Brain microvascular endothelial cell (primary cell): ENCODE results near the gene MANSC4.

Experiments
- DNase-seq: peaks from one replicate; pipeline ENCODE4 v3.0.0-alpha.2; 2020
- H3K27ac ChIP-seq: fragments of 250-450 bp; sonication (Bioruptor Pico); 2 replicates; pipeline ENCODE4 v1.5.1; 2020; ENCODE audit warnings: mild to moderate bottlenecking, moderate library complexity
- H3K27me3 ChIP-seq: fragments of 250-450 bp; sonication (Bioruptor Pico); replicated peaks from 2 replicates; pipeline ENCODE4 v1.5.1; 2020; ENCODE audit warnings: mild to moderate bottlenecking
- H3K36me3 ChIP-seq: fragments of 250-450 bp; sonication (Bioruptor Pico); replicated peaks from 2 replicates; pipeline ENCODE4 v1.5.1; 2020; ENCODE audit warnings: mild to moderate bottlenecking
- H3K4me3 ChIP-seq: 2 replicates; pipeline ENCODE4 v1.5.1; 2011; ENCODE audit warnings: low read depth, mild to moderate bottlenecking, control low read depth, low read length, moderate library complexity
- CTCF ChIP-seq: IDR thresholded peaks from 2 replicates; pipeline ENCODE4 v1.5.1; 2011; ENCODE audit warnings: low read depth, mild to moderate bottlenecking, moderate library complexity, low read length, control low read depth, inconsistent platforms; ENCODE audit errors: missing control alignments
- in situ Hi-C: cut with HindIII; loops from 2 replicates; pipeline ENCODE4 v1.10.0; 2017; ENCODE audit warnings: low sequenced_read_pairs, low pct_ligation_motif_present

MANSC4 gene

GRCh38 chr12:27779920-27780611 lies at the start of gene MANSC4, which contains the start of gene KLHL42:
Gene MANSC4 (minus strand): TSS chr12:27780236. CDS start chr12:27771276, 8,960 bp downstream.
Gene KLHL42 (plus strand): TSS chr12:27780233. CDS start chr12:27780331, 98 bp downstream.
- in situ Hi-C loops, result no loop called here

GRCh38 chr12:27828196-27828595 lies 48.2 kb upstream of the MANSC4 start:
- no peak for TF ChIP-seq CTCF
- in situ Hi-C loops, result no loop called here

More at GRCh38 chr12:27779920-27780611, at the start of gene MANSC4, which contains the start of gene KLHL42:
- peak; percentile 22 for TF ChIP-seq CTCF
- peak; percentile 40 for DNase-seq
- Histone ChIP-seq H3K4me3 (peak within 1 kb of the TSS; percentile 82), H3K36me3 (no peaks in the 10 kb centered on the region), H3K27me3 (no peaks in the 10 kb centered on the region), H3K27ac (peak within 1 kb of the TSS; percentile 71)

GRCh38 chr12:27826076-27826475 lies 46.0 kb upstream of the MANSC4 start:
- no peak for TF ChIP-seq CTCF
- H3K36me3 ChIP-seq, result no peaks in the 10 kb centered on the region
- no peak for DNase-seq
- H3K27me3 ChIP-seq, result no peaks in the 10 kb centered on the region
- in situ Hi-C loops, result no loop called here
- no peak overlapping the region for H3K27ac ChIP-seq
- no peak overlapping the region for H3K4me3 ChIP-seq

More at GRCh38 chr12:27828196-27828595, 48.2 kb upstream of the MANSC4 start:
- no peak overlapping the region for H3K4me3 ChIP-seq
- H3K27ac ChIP-seq, result no peak overlapping the region
- H3K36me3 ChIP-seq, result no peaks in the 10 kb centered on the region
- H3K27me3 ChIP-seq, result no peaks in the 10 kb centered on the region
- no peak for DNase-seq

GRCh38 chr12:27824126-27824842 lies 44.2 kb upstream of the MANSC4 start:
- Histone ChIP-seq H3K27ac (no peak overlapping the region), H3K27me3 (no peaks in the 10 kb centered on the region), H3K36me3 (no peaks in the 10 kb centered on the region), H3K4me3 (no peak overlapping the region)
- no peak for DNase-seq
- in situ Hi-C loops, result no loop called here
- no peak for TF ChIP-seq CTCF

- TF ChIP-seq CTCF, result no peak
- Histone ChIP-seq H3K27ac (no peak overlapping the region), H3K4me3 (no peak overlapping the region), H3K36me3 (no peaks in the 10 kb centered on the region), H3K27me3 (no peaks in the 10 kb centered on the region)
- no peak for DNase-seq
- in situ Hi-C loops, result no loop called here
Observed at GRCh38 chr12:27823038-27823437, 43.0 kb upstream of the MANSC4 start.
